Gastrocnemius medialis (tissue), 4 donors: ENCODE results near the gene FOXR1. TPM values are rescaled to one million over a fixed set of nuclear protein-coding genes. Genes with fewer than 3 reads are reported as not detected.

Source experiments
- ATAC-seq, 2 donors: fragments of 150-250 bp; one replicate each; pipeline ENCODE4 v1.9.1; 2016
- DNase-seq, 2 donors: peaks; one replicate each; pipeline ENCODE4 v3.0.0-alpha.2; 2019
- H3K27ac ChIP-seq, 4 donors: fragments of 200-600 bp; sonication (generic); 1 replicate in 1 of 4; 2 replicates in 3 of 4; pipeline ENCODE4 v1.5.1; 2016 to 2018; ENCODE audit warnings: mild to moderate bottlenecking in 2 of 4, moderate library complexity in 1 of 4
- H3K27me3 ChIP-seq, 3 donors: fragments of 200-600 bp; sonication (generic) in 2 of 3; 1 replicate in 1 of 3; 2 replicates in 2 of 3; pipeline versions ENCODE4 v1.5.1 to v1.6.0; 2016 to 2019; ENCODE audit warnings: mild to moderate bottlenecking in 1 of 3, moderate library complexity in 1 of 3
- H3K36me3 ChIP-seq, 2 donors: fragments of 200-600 bp; sonication (generic) in 1 of 2; one replicate each; pipeline ENCODE4 v1.5.1; 2017 to 2018
- H3K4me1 ChIP-seq, 2 donors: fragments of 200-600 bp; sonication (generic) in 1 of 2; one replicate each; pipeline ENCODE4 v1.5.1; 2016 to 2017; ENCODE audit warnings: mild to moderate bottlenecking in 2 of 2
- H3K4me3 ChIP-seq, 4 donors: fragments of 200-600 bp; sonication (generic) in 3 of 4; 1 replicate in 1 of 4; 2 replicates in 3 of 4; pipeline ENCODE4 v1.5.1; 2016 to 2019; ENCODE audit warnings: mild to moderate bottlenecking in 2 of 4
- H3K9me3 ChIP-seq, 3 donors: fragments of 200-600 bp; sonication (generic) in 2 of 3; 1 replicate in 1 of 3; 2 replicates in 2 of 3; pipeline ENCODE4 v1.5.1; 2016 to 2019
- CTCF ChIP-seq, 5 experiments: fragments of 450-650 bp in 3 of 5; fragments of 200-600 bp in 2 of 5; sonication (generic) in 2 of 5; IDR thresholded peaks in 4 of 5; conservative IDR thresholded peaks in 1 of 5; 1 replicate in 4 of 5; 2 replicates in 1 of 5; pipeline ENCODE4 v1.5.1; 2016 to 2019; ENCODE audit warnings: antibody characterized with exemption in 5 of 5, mild to moderate bottlenecking in 3 of 5, moderate library complexity in 3 of 5
- POLR2A ChIP-seq, 2 donors: fragments of 450-650 bp; IDR thresholded peaks; one replicate each; pipeline ENCODE4 v1.6.1; 2017; ENCODE audit warnings: antibody characterized with exemption in 2 of 2, mild to moderate bottlenecking in 2 of 2, moderate library complexity in 2 of 2
- in situ Hi-C, 4 donors: fragments of 200-750 bp; cut with MboI; loops; one replicate each; pipeline versions ENCODE4 v1.15.0 to v1.8.0; 2017; ENCODE audit warnings: low sequenced_read_pairs in 4 of 4
- intact Hi-C: fragments of 100-400 bp; cut with DNase I; formaldehyde crosslinking; loops from one replicate; pipeline ENCODE4 v1.15.1; 2023; ENCODE audit warnings: low total_unique reads
- total RNA-seq, 4 donors: library from RNA; depleted of rRNA; stranded (reverse); fragments of >200 nt; gene quantifications; one replicate each; pipeline versions ENCODE4 v1.1.0 to v1.2.3, GENCODE V29; 2016

The FOXR1 gene
- total RNA-seq, 4 donors from 2014 or later = not detected

GRCh38 chr11:119024430-119025098, 53.0 kb downstream of the FOXR1 start:
- intact Hi-C loops = no loop called here
- ATAC-seq (no peak), DNase-seq (no peak)
- Histone ChIP-seq H3K4me3 (peak overlapping the region in 1 of 4 donors; percentile 15), H3K4me1 (peaks cover 74 to 87% of the 10 kb centered on the region in 2 donors), H3K27ac (peak overlapping the region; percentile 92 to 98 (median 94)), H3K9me3 (no peaks in the 10 kb centered on the region), H3K27me3 (no peaks in the 10 kb centered on the region), H3K36me3 (peaks cover 0 to 43% of the 10 kb centered on the region in 2 donors)
- TF ChIP-seq POLR2A (IDR thresholded peaks at IDR 0.05) (no peak), CTCF (IDR thresholded peaks at IDR 0.05 in 4 of 5, conservative IDR thresholded peaks at IDR 0.05 in 1 of 5) (no peak)
- in situ Hi-C loops = no loop called here

- H3K27me3 ChIP-seq = no peaks in the 10 kb centered on the region
- H3K4me3 ChIP-seq = peak overlapping the region in 1 of 4 donors; percentile 15
- H3K27ac ChIP-seq = peak overlapping the region; percentile 92 to 98 (median 94)
- H3K9me3 ChIP-seq = no peaks in the 10 kb centered on the region
- peaks cover 0 to 43% of the 10 kb centered on the region in 2 donors for H3K36me3 ChIP-seq
- intact Hi-C loops = no loop called here
- no peak for TF ChIP-seq POLR2A (IDR thresholded peaks at IDR 0.05)
- no peak for TF ChIP-seq CTCF (IDR thresholded peaks at IDR 0.05 in 4 of 5, conservative IDR thresholded peaks at IDR 0.05 in 1 of 5)
- in situ Hi-C loops = no loop called here
- no peak for DNase-seq
- no peak for ATAC-seq
- peaks cover 74 to 87% of the 10 kb centered on the region in 2 donors for H3K4me1 ChIP-seq
Observed at GRCh38 chr11:119025099-119025473, 53.5 kb downstream of the FOXR1 start.

- no peaks in the 10 kb centered on the region for H3K9me3 ChIP-seq
- peaks cover 0 to 43% of the 10 kb centered on the region in 2 donors for H3K36me3 ChIP-seq
- ATAC-seq = no peak
- intact Hi-C loops (no loop called here), in situ Hi-C loops (no loop called here)
- H3K4me3 ChIP-seq = no peak overlapping the region
- TF ChIP-seq POLR2A (IDR thresholded peaks at IDR 0.05) = no peak
- no peak for TF ChIP-seq CTCF (IDR thresholded peaks at IDR 0.05 in 4 of 5, conservative IDR thresholded peaks at IDR 0.05 in 1 of 5)
- peaks cover 72 to 85% of the 10 kb centered on the region in 2 donors for H3K4me1 ChIP-seq
- DNase-seq = no peak
- peak overlapping the region; percentile 92 to 98 (median 94) for H3K27ac ChIP-seq
- no peaks in the 10 kb centered on the region for H3K27me3 ChIP-seq
Observed at GRCh38 chr11:119025541-119025940, 54.0 kb downstream of the FOXR1 start.

GRCh38 chr11:119025978-119026766, 54.6 kb downstream of the FOXR1 start:
- Histone ChIP-seq H3K27ac (peak overlapping the region; percentile 92 to 98 (median 94)), H3K4me1 (peaks cover 73 to 79% of the 10 kb centered on the region in 2 donors), H3K36me3 (peaks cover 0 to 42% of the 10 kb centered on the region in 2 donors), H3K9me3 (no peaks in the 10 kb centered on the region), H3K4me3 (no peak overlapping the region), H3K27me3 (no peaks in the 10 kb centered on the region)
- DNase-seq (peak in 1 of 2 donors; percentile 36), ATAC-seq (no peak)
- in situ Hi-C loops = no loop called here
- TF ChIP-seq CTCF (IDR thresholded peaks at IDR 0.05 in 4 of 5, conservative IDR thresholded peaks at IDR 0.05 in 1 of 5) = no peak
- no peak for TF ChIP-seq POLR2A (IDR thresholded peaks at IDR 0.05)
- intact Hi-C loops = no loop called here
